Breast epithelium (tissue), 4 donors: ENCODE results near the gene SP6. TPM values are rescaled to one million over a fixed set of nuclear protein-coding genes. Genes with fewer than 3 reads are reported as not detected.

ENCODE experiments used
- DNase-seq, 2 donors: peaks; one replicate each; pipeline ENCODE4 v3.0.0-alpha.2; 2019; ENCODE audit warnings: low spot score in 2 of 2
- H3K27ac ChIP-seq, 2 donors: fragments of 200-600 bp; sonication (generic) in 1 of 2; one replicate each; pipeline ENCODE4 v1.5.1; 2016 to 2019; ENCODE audit warnings: mild to moderate bottlenecking in 1 of 2
- H3K27me3 ChIP-seq, 2 donors: fragments of 200-600 bp; sonication (generic) in 1 of 2; one replicate each; pipeline versions ENCODE4 v1.5.1 to v1.6.0; 2017 to 2019; ENCODE audit warnings: control low read depth in 1 of 2, mild to moderate bottlenecking in 1 of 2
- H3K36me3 ChIP-seq: fragments of 200-600 bp; one replicate; pipeline ENCODE4 v1.5.1; 2019
- H3K4me1 ChIP-seq, 2 donors: fragments of 200-600 bp; sonication (generic); one replicate each; pipeline ENCODE4 v1.5.1; 2016 to 2019; ENCODE audit warnings: control low read depth in 1 of 2
- H3K4me3 ChIP-seq, 3 donors: fragments of 200-600 bp; sonication (generic); 1 replicate in 2 of 3; 2 replicates in 1 of 3; pipeline ENCODE4 v1.5.1; 2016 to 2019; ENCODE audit warnings: mild to moderate bottlenecking in 3 of 3, moderate library complexity in 2 of 3
- H3K9me3 ChIP-seq, 2 donors: fragments of 200-600 bp; sonication (generic) in 1 of 2; one replicate each; pipeline ENCODE4 v1.5.1; 2016 to 2019; ENCODE audit warnings: control low read depth in 1 of 2
- CTCF ChIP-seq, 3 donors: fragments of 450-650 bp; IDR thresholded peaks; one replicate each; pipeline ENCODE4 v1.5.1; 2016 to 2017; ENCODE audit warnings: antibody characterized with exemption in 3 of 3, mild to moderate bottlenecking in 3 of 3, moderate library complexity in 3 of 3
- POLR2A ChIP-seq: fragments of 450-650 bp; IDR thresholded peaks from one replicate; pipeline ENCODE4 v1.6.1; 2016; ENCODE audit warnings: antibody characterized with exemption, mild to moderate bottlenecking, moderate library complexity
- POLR2AphosphoS5 ChIP-seq, 3 donors: sonication (generic); formaldehyde crosslinking; IDR thresholded peaks; one replicate each; pipeline ENCODE4 v1.6.1; 2017; ENCODE audit warnings: antibody characterized with exemption in 3 of 3
- intact Hi-C: fragments of 100-400 bp; cut with DNase I; formaldehyde crosslinking; loops from one replicate; pipeline ENCODE4 v1.15.1; 2023; ENCODE audit warnings: low total_unique reads
- total RNA-seq, 3 donors: library from RNA; depleted of rRNA; stranded (reverse); fragments of >200 nt; gene quantifications; one replicate each; pipeline ENCODE4 v1.1.0, GENCODE V29; 2016

The SP6 gene
- total RNA-seq, 3 donors from 2014 or later: 0.48 to 5.3 (median 3.6) TPM

GRCh38 chr17:47895856-47896671 is 45.1 kb upstream of the SP6 start, which contains the start of gene SP2:
Gene SP2, plus strand, starts transcription at chr17:47896236. Its CDS starts 51 bp downstream, at chr17:47896287.
- peak; percentile 99 to 100 for DNase-seq
- H3K4me3 ChIP-seq: peak within 1 kb of the TSS; percentile 56 to 99 (median 76)
- no peaks in the 10 kb centered on the region for H3K36me3 ChIP-seq
- H3K27me3 ChIP-seq: no peaks in the 10 kb centered on the region
- H3K9me3 ChIP-seq: no peaks in the 10 kb centered on the region
- peaks cover 5 to 31% of the 10 kb centered on the region in 2 donors for H3K4me1 ChIP-seq
- peak; percentile 56 to 96 (median 86) for TF ChIP-seq POLR2AphosphoS5 (IDR thresholded peaks at IDR 0.05)
- peak; percentile 35 for TF ChIP-seq POLR2A
- TF ChIP-seq CTCF (IDR thresholded peaks at IDR 0.05): peak; percentile 19 to 72 (median 35)
- intact Hi-C loops: no loop called here
- peak within 1 kb of the TSS; percentile 100 for H3K27ac ChIP-seq

GRCh38 chr17:47895347-47895855 is 44.4 kb upstream of the SP6 start:
- H3K27me3 ChIP-seq: no peaks in the 10 kb centered on the region
- peak overlapping the region; percentile 98 to 100 for H3K27ac ChIP-seq
- intact Hi-C loops: no loop called here
- no peak for DNase-seq
- peak overlapping the region; percentile 56 to 88 (median 76) for H3K4me3 ChIP-seq
- H3K9me3 ChIP-seq: no peaks in the 10 kb centered on the region
- no peaks in the 10 kb centered on the region for H3K36me3 ChIP-seq
- H3K4me1 ChIP-seq: peaks cover 5 to 31% of the 10 kb centered on the region in 2 donors
- TF ChIP-seq POLR2A: peak; percentile 91
- no peak for TF ChIP-seq CTCF (IDR thresholded peaks at IDR 0.05)
- TF ChIP-seq POLR2AphosphoS5 (IDR thresholded peaks at IDR 0.05): peak; percentile 87 to 95 (median 94)

GRCh38 chr17:47894498-47895346 is 43.8 kb upstream of the SP6 start:
- Histone ChIP-seq H3K36me3 (no peaks in the 10 kb centered on the region), H3K4me1 (peaks cover 5 to 26% of the 10 kb centered on the region in 2 donors), H3K9me3 (no peaks in the 10 kb centered on the region), H3K27me3 (no peaks in the 10 kb centered on the region), H3K27ac (peak overlapping the region; percentile 98 to 100), H3K4me3 (peak overlapping the region; percentile 56 to 88 (median 76))
- no peak for DNase-seq
- no peak for TF ChIP-seq POLR2A
- TF ChIP-seq CTCF (IDR thresholded peaks at IDR 0.05): no peak
- TF ChIP-seq POLR2AphosphoS5 (IDR thresholded peaks at IDR 0.05): no peak
- intact Hi-C loops: loop anchor here (5.0 kb wide), 1 partner anchor 52 kb away; the partner anchor contains the start of gene SCRN2

- intact Hi-C loops: loop anchor here (5.0 kb wide), 1 partner anchor 49 kb away; the partner anchor contains the start of gene SCRN2
- DNase-seq: no peak
- Histone ChIP-seq H3K36me3 (no peaks in the 10 kb centered on the region), H3K27me3 (no peaks in the 10 kb centered on the region), H3K9me3 (no peaks in the 10 kb centered on the region), H3K27ac (no peak overlapping the region), H3K4me3 (no peak overlapping the region), H3K4me1 (no peaks in the 10 kb centered on the region)
- no peak for TF ChIP-seq POLR2A
These were observed 40.7 kb upstream of the SP6 start for GRCh38 chr17:47891545-47892088.
